Astrocyte (in vitro differentiated cells and primary cell): ENCODE results near the gene SEPTIN3. TPM values are rescaled to one million over a fixed set of nuclear protein-coding genes. Genes with fewer than 3 reads are reported as not detected.

Experiments used
- DNase-seq: peaks from one replicate; pipeline ENCODE4 v3.0.0-alpha.2; 2010; ENCODE audit warnings: low read depth
- FAIRE-seq: peaks from 2 replicates; lab custom pipeline; 2011; peaks lifted over from hg19 to GRCh38; lab: Jason Lieb, UNC
- H2AFZ ChIP-seq: 2 replicates; pipeline ENCODE4 v1.6.0; 2012; ENCODE audit warnings: low read depth, low read length, inconsistent platforms
- H3K27ac ChIP-seq: 2 replicates; pipeline ENCODE4 v1.5.1; 2011; ENCODE audit warnings: low read depth, low read length, inconsistent platforms
- H3K27me3 ChIP-seq: 2 replicates; pipeline ENCODE4 v1.6.0; 2011; ENCODE audit warnings: low read length, inconsistent platforms; ENCODE audit not compliant: insufficient read depth
- H3K36me3 ChIP-seq: 2 replicates; pipeline ENCODE4 v1.5.1; 2011; ENCODE audit warnings: low read length, inconsistent platforms; ENCODE audit not compliant: insufficient read depth
- H3K4me1 ChIP-seq: 2 replicates; pipeline ENCODE4 v1.5.1; 2011; ENCODE audit warnings: low read length, inconsistent platforms; ENCODE audit not compliant: insufficient read depth
- H3K4me2 ChIP-seq: 2 replicates; pipeline ENCODE4 v1.6.0; 2012; ENCODE audit warnings: low read length, inconsistent platforms
- H3K4me3 ChIP-seq: 2 replicates; pipeline ENCODE4 v1.5.1; 2011; ENCODE audit warnings: low read depth, mild to moderate bottlenecking, low read length, inconsistent platforms; ENCODE audit not compliant: insufficient read depth
- H3K79me2 ChIP-seq: 2 replicates; pipeline ENCODE4 v1.6.0; 2012; ENCODE audit warnings: mild to moderate bottlenecking, low read length, inconsistent platforms; ENCODE audit not compliant: insufficient read depth
- H3K9ac ChIP-seq: 2 replicates; pipeline ENCODE4 v1.6.0; 2012; ENCODE audit warnings: mild to moderate bottlenecking, low read length, inconsistent platforms
- H3K9me3 ChIP-seq: 2 replicates; pipeline ENCODE4 v1.5.1; 2012; ENCODE audit warnings: low read depth, mild to moderate bottlenecking, low read length, inconsistent platforms; ENCODE audit not compliant: insufficient read depth
- H4K20me1 ChIP-seq: 2 replicates; pipeline ENCODE4 v1.6.0; 2012; ENCODE audit warnings: low read length, inconsistent platforms; ENCODE audit not compliant: insufficient read depth
- H3K27ac Mint-ChIP-seq: one replicate; pipeline ENCODE4 v1.8.0; 2021; ENCODE audit warnings: mild to moderate bottlenecking, mixed read lengths; ENCODE audit not compliant: unreplicated experiment
- H3K27me3 Mint-ChIP-seq: one replicate; pipeline ENCODE4 v1.8.0; 2021; ENCODE audit warnings: low read depth, mixed read lengths; ENCODE audit not compliant: unreplicated experiment
- H3K36me3 Mint-ChIP-seq: one replicate; pipeline ENCODE4 v1.8.0; 2021; ENCODE audit warnings: low read depth, mixed read lengths; ENCODE audit not compliant: unreplicated experiment
- H3K4me1 Mint-ChIP-seq: one replicate; pipeline ENCODE4 v1.8.0; 2021; ENCODE audit warnings: low read depth, mixed read lengths; ENCODE audit not compliant: unreplicated experiment
- H3K4me3 Mint-ChIP-seq: one replicate; pipeline ENCODE4 v1.8.0; 2021; ENCODE audit warnings: mild to moderate bottlenecking, moderate library complexity, mixed read lengths; ENCODE audit not compliant: unreplicated experiment
- H3K9me3 Mint-ChIP-seq: one replicate; pipeline ENCODE4 v1.8.0; 2021; ENCODE audit warnings: mild to moderate bottlenecking, mixed read lengths; ENCODE audit not compliant: unreplicated experiment
- EZH2 ChIP-seq: IDR thresholded peaks from 2 replicates; pipeline ENCODE4 v1.6.1; 2012; ENCODE audit warnings: mild to moderate bottlenecking, low read length, inconsistent platforms; ENCODE audit not compliant: insufficient read depth
- total RNA-seq: library from RNA; stranded (reverse); gene quantifications from 2 replicates; pipeline ENCODE4 v1.2.1, GENCODE V29; 2021
- TF ChIP-seq, protein P1 (sequence below): IDR thresholded peaks from 2 replicates; pipeline ENCODE4 v1.5.1; 2011; ENCODE audit warnings: low read depth, mild to moderate bottlenecking, inconsistent platforms, low read length, moderate library complexity; ENCODE audit not compliant: insufficient read depth

SEPTIN3 gene
- total RNA-seq, 1 donor from 2014 or later = 0.52 TPM

DNA sequence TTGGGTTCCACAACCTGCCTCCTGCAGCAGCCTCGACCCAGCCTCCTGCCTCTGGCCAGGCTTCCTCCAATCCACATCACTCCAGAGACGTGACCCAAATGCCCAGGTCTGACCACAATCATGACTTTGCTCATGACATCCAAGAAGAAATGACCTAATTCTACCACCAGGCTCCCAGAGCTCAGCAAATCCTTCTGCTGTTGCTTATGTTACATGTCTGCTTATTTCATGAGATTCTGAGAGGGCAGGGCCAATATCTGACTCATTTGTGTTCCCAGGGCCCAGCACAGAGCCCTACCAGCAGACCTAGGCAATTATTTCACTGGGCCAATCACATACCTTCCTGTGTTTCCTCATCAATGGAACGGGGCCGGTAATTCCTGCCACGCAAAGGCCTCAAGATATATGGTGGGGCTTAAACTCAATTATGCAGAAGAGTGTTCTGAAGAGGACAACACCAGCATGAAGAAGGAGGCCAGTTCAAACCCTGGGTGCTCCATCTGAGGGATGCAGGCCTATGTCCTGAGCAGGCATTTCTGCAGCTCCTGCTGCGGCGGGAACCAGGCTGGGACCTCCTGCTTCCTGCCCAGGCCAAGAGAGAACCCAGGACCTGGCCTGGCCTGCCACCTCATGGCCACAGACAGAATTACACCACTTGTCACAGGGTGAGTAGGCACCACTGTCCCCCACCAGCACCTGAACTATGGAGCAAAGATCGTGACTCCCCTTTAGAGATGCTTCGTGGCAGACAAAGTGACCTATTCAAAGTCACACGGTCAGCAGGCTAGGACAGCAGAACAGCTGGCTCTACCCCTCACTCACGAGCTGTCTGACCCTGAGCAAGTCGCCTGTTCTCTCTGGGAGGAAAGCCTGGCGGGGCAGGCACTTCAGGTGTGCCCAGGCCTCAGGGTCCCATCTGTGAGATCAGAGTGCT is 28.1 kb upstream of the SEPTIN3 start:
- H3K27me3 ChIP-seq = no peaks in the 10 kb centered on the region
- no peak overlapping the region for H3K4me3 Mint-ChIP-seq
- H3K27ac Mint-ChIP-seq = peak overlapping the region; percentile 90
- no peak overlapping the region for H2AFZ ChIP-seq
- H3K9ac ChIP-seq = peak overlapping the region; percentile 37
- peaks cover 9% of the 10 kb centered on the region for H4K20me1 ChIP-seq
- H3K79me2 ChIP-seq = peaks cover 7% of the 10 kb centered on the region
- H3K4me3 ChIP-seq = no peak overlapping the region
- no peaks in the 10 kb centered on the region for H3K27me3 Mint-ChIP-seq
- no peaks in the 10 kb centered on the region for H3K36me3 Mint-ChIP-seq
- H3K9me3 Mint-ChIP-seq = no peaks in the 10 kb centered on the region
- H3K9me3 ChIP-seq = no peaks in the 10 kb centered on the region
- H3K27ac ChIP-seq = peak overlapping the region; percentile 27
- TF ChIP-seq, protein P1, sequence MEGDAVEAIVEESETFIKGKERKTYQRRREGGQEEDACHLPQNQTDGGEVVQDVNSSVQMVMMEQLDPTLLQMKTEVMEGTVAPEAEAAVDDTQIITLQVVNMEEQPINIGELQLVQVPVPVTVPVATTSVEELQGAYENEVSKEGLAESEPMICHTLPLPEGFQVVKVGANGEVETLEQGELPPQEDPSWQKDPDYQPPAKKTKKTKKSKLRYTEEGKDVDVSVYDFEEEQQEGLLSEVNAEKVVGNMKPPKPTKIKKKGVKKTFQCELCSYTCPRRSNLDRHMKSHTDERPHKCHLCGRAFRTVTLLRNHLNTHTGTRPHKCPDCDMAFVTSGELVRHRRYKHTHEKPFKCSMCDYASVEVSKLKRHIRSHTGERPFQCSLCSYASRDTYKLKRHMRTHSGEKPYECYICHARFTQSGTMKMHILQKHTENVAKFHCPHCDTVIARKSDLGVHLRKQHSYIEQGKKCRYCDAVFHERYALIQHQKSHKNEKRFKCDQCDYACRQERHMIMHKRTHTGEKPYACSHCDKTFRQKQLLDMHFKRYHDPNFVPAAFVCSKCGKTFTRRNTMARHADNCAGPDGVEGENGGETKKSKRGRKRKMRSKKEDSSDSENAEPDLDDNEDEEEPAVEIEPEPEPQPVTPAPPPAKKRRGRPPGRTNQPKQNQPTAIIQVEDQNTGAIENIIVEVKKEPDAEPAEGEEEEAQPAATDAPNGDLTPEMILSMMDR = peak; percentile 79
- TF ChIP-seq EZH2 = no peak
- peak overlapping the region; percentile 12 for H3K4me2 ChIP-seq
- H3K4me1 ChIP-seq = peaks cover 21% of the 10 kb centered on the region
- H3K4me1 Mint-ChIP-seq = peaks cover 8% of the 10 kb centered on the region
- peaks cover 4% of the 10 kb centered on the region for H3K36me3 ChIP-seq
- peak; percentile 64 for DNase-seq
- peak; percentile 93 for FAIRE-seq

DNA sequence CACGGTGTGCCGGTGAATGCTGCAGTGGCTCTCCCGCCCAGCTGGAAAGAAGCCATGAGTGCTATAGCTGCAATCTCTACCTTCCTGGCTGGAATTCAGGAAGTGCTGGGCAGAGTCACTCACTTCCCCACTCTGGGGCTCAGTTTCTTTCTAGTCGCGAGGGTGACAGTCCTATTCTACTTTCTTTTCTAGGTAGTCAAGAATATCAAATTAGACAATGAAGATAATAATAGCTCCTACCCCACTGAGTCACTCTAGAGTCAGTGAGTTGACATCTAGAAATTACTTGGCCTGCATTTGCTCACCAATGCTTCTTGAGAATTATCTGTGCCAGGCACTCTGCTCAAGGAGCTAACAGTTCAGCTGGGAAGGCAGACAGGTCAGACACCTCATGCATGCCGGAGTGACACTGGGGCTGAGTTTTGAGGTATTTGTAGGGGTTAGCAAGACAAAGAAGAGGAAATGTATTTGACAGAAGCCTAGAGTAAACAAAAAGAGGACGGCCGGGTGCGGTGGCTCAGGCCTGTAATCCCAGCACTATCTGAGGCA is 25.5 kb upstream of the SEPTIN3 start:
- Histone ChIP-seq H3K27ac (no peak overlapping the region), H3K4me1 (peaks cover 25% of the 10 kb centered on the region), H4K20me1 (peaks cover 9% of the 10 kb centered on the region), H3K9me3 (no peaks in the 10 kb centered on the region), H3K36me3 (peaks cover 4% of the 10 kb centered on the region), H3K4me3 (no peak overlapping the region), H3K27me3 (no peaks in the 10 kb centered on the region), H3K79me2 (peaks cover 7% of the 10 kb centered on the region), H3K4me2 (peak overlapping the region; percentile 57), H3K9ac (peak overlapping the region; percentile 12), H2AFZ (no peak overlapping the region)
- no peak for FAIRE-seq
- peak; percentile 22 for DNase-seq
- peaks cover 2% of the 10 kb centered on the region for H3K9me3 Mint-ChIP-seq
- TF ChIP-seq, protein P1 = no peak
- TF ChIP-seq EZH2 = no peak
- H3K27me3 Mint-ChIP-seq = no peaks in the 10 kb centered on the region
- peaks cover 8% of the 10 kb centered on the region for H3K4me1 Mint-ChIP-seq
- no peak overlapping the region for H3K27ac Mint-ChIP-seq
- peak overlapping the region; percentile 55 for H3K4me3 Mint-ChIP-seq
- H3K36me3 Mint-ChIP-seq = no peaks in the 10 kb centered on the region
